Measurements from ENCODE around the gene TTC39B.

- TF ChIP-seq CTCF (IDR thresholded peaks at IDR 0.05; ENCODE audit: low read length) (no peak), EZH2 (IDR thresholded peaks at IDR 0.05; ENCODE audit: borderline replicate concordance, low read length) (no peak)
These were observed 86.2 kb downstream of the TTC39B start for GRCh38 chr9:15220658-15221318.

Measured in OCI-LY1 (cell line).